ENCODE results near the gene ZNF213.
A peak's percentile ranks its signal among the peaks of the same experiment; 100 is the strongest.
"Not testable (repeated sequence)": the region's sequence is repeated elsewhere in the genome, so short reads cannot be mapped to it uniquely, and the experiment has no call there.

Gene ZNF213

DNA sequence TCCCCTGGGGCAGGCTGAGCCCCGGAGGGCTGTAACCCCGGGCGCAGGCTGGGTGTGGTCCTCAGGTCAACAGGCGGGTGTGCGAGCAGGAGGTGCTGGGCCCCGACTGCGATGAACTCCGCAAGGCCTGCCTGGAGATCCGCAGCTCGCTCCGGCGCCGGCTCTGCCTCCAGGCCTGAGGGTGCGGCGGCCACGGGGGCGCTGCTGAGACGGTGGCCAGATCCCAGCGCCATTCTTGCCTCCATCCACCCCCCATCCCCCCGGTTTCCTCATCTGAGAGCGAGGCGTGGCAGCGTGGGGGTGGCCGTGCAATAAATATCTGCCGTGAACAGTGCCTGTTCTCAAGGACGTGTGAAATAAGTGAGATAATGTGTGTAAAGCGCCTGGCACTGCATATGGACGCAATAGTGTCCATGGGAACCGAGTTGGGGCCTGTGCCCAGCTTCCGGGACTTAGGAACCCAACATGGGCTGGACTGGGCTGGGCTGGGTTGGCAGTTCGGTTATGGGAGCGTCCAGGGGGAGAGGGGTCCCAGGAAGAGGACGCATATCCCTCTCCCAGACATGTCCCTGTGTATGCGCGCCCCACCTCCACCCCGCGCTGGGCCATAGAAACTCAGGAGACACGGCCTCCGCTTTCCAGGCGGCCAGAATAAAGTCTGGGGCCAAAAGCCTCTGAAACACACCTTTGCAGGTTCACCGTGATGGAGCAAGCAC lies 15.0 kb downstream of the ZNF213 start:
- peak; percentile 63 to 68 for DNase-seq

GRCh38 chr16:3150346-3151218 lies 15.8 kb downstream of the ZNF213 start:
- DNase-seq: peak; percentile 99 to 100

- no peak for DNase-seq
Measured at GRCh38 chr16:3152027-3152276, 17.1 kb downstream of the ZNF213 start.

DNA sequence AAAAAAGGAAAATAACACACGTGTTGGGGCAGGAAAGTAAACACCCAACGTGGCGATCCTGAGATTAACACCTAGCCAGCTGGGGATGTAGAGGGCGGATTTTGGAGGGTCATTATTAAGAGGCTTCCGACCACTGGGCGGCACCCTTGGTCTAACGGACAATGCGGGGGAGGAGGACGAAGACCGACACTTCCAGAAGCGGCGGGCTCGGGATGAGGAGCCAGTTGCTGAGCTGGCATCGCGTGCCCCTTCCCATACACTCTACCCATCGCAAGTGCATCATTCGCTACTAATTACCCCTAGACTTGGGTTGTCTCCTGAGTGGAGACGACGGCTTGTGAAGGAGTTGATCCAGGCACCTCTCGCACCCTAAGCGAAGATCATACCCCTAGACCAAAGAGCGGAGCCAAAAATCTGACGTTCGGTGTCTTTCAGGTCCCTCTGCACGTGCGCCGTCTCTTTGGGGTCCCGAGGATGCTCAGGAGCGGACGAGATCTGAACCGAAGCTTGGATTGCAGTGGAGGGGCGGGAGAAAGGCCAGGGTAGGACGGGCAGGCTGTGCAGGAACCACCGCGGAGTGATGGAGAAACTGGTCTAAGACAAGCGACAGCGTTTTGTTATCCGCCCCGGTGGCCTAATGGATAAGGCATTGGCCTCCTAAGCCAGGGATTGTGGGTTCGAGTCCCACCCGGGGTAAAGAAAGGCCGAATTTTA lies 17.6 kb downstream of the ZNF213 start:
- DNase-seq: peak; percentile 47 to 53

GRCh38 chr16:3152991-3153368 lies 18.2 kb downstream of the ZNF213 start:
- no peak for DNase-seq

- DNase-seq: no peak
Measured at GRCh38 chr16:3155181-3155580, 20.4 kb downstream of the ZNF213 start.

DNA sequence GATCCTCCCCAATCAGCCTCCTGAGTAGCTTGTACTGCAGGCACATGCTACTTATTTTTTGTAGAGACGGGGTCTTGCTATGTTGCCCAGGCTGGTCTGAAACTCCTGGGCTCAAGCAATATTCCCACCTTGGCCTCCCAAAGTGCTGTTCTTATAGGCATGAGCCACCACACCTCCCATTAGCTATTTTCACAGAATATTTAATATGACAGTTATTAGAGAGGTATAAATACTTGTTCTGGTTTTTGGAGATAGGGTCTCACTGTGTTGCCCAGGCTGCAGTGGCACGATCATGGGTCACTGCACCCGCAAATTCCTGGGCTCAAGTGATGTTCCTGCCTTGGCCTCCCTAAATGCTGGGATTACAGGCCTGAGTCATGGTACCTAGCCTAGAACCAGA lies 21.1 kb downstream of the ZNF213 start:
- DNase-seq: no peak

DNA sequence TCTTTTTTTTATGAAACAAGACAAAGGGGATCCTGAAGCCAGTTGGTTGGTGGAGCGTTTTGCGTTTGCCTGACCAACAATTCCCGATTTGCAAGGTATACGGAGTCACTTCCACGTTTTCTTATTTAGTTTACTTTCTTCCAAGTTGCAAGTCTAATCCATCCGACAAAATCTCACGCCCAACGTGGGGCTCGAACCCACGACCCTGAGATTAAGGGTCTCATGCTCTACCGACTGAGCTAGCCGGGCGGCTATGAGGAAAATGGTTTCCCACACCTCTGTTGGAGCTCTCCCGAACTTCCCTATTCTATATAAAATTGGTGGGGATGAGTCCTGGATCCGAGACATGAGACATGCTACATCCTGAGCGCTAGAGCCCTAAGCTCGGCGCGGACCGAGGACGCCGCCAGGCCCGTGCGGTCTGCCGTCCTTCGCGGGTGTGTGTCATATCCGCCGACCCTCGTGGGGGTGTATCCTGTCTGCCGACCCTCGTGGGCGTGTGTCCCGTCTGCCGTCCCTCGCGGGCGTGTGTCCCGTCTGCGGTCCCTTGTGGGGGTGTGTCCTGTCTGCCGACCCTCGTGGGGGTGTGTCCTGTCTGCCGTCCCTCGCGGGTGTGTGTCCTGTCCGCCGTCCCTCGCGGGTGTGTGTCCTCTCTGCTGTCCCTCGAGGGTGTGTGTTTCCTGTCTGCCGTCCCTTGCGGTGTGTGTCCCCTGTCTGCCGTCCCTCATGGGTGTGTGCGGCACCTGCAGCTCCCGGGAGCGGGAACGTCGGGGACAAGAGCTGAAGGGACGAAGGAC lies 22.6 kb downstream of the ZNF213 start:
- DNase-seq: no peak

GRCh38 chr16:3158026-3158509 lies 23.2 kb downstream of the ZNF213 start:
- no peak for DNase-seq

GRCh38 chr16:3158510-3159314 lies 23.9 kb downstream of the ZNF213 start:
- peak; percentile 60 to 61 for DNase-seq

DNA sequence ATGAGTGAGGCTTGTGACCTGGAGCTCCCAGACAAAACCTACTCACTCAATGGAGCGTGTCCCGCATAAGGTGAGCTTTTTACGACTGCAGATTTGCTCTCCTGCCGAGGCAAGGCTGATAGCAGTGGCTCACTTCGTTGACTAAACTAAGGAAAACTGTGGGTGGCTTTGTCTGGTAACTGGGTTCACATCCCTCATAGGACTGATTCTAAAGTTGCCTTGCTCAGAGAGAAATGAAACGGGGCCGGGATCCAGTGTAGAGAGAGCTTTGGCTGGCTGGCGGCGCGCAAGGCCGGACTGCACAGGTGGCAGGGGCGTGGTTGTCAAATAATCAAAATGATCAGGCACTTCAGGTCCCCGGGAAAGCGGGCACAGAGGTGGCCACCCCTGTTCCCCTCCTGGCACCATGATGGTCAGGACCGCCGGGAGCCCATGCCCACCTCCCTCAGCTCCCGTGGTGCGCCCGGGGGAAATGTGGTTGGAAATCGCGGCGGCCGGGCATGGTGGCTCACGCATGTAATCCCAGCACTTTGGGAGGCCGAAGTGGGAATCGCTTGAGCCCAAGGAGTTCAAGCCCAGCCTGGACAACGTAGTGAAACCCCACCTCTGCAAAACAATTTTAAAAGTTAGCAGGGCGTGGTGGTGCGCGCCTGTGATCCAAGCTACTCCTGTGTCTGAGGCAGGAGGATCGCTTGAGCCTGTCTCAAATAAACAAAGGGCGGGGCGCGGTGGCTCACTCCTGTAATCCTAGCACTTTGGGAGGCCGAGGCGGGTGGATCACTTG lies 26.6 kb downstream of the ZNF213 start:
- no peak for DNase-seq

DNA sequence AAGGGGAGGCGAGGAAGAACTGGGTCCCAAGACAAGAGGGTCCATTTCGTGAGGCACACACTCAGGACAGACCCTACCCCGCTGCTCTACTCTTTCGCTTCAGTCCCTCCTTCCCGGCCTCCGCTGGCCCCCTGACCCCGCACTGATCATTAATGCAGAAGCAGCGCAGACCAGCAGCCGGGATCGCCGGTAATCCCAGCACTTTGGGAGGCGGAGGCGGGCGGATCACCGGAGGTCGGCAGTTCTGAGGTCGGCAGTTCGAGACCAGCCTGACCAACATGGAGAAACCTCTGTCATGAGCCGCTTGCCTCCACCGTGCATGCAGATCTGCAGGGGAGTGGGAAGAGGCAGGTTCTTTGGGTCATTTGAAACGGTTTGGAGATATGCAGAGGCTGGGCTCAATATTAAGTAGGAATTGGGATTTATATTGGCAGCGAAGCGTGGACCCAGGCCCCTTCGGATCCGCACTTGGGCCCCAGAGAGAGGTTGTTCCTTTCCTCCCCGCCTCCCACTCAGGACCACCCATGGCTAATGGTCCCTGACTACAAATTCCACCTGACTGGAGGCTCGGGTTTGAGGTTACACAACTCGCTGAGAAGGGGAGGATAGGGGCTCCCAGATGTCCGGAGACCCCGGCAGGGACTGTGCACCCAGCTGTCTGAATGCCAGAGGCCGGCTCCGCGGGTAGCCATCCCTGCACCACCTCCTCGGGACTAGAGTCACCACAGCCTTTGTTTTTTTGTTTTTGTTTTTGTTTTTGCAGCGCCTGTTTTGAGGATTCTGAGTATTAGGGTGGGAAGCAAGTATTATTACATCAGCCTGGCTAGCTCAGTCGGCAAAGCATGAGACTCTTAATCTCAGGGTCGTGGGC lies 29.5 kb downstream of the ZNF213 start:
- DNase-seq: no peak

DNA sequence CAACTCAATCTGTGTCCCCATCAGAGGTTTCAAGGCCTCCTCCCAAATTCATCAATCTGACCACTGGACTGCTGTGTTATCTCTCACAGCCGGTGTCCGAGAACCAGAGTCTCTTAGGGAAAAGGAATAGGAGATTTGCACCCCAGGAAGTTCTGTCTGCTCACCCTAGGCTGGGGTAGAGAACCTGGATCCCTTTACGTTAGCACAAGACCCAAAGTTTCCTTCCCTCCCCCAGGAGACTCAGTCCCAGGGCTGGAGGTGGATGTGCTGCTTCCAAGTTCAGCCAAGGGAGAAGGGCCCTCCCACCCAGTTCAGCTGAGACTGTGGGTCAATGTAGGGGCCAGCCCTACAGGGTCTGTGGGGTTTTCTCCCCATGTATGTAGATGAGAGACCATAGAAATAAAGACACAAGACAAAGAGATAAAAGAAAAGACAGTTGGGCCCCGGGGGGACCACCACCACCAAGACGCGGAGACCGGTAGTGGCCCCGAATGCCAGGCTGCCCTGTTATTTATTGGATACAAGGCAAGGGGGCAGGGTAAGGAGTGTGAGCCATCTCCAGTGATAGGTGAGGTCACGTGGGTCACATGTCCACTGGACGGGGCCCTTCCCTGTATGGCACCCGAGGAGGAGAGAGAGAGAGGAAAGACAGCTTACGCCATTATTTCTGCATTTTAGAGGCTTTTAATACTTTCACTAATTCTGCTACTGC lies 30.4 kb downstream of the ZNF213 start:
- no peak for DNase-seq

DNA sequence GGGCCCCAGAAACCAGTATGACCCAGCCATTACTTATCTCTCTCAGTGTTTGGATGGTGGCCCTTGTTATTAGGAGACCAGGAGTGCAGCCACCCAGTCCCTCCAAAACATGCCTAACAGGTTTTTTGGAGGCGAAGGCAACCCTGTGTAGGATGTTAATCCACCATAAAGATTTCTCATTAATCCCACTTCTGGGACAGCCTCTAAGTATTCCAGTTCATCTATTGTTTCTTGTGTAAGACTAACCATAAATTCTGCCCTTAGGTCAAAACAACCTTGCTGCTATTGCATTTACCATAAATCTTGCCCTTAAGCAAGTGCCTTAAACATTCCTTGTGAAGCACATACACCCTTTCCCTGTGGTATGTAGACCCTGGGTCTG lies 31.7 kb downstream of the ZNF213 start:
- DNase-seq: no peak

GRCh38 chr16:3168729-3169128 lies 33.9 kb downstream of the ZNF213 start:
- DNase-seq: not testable (repeated sequence)

DNA sequence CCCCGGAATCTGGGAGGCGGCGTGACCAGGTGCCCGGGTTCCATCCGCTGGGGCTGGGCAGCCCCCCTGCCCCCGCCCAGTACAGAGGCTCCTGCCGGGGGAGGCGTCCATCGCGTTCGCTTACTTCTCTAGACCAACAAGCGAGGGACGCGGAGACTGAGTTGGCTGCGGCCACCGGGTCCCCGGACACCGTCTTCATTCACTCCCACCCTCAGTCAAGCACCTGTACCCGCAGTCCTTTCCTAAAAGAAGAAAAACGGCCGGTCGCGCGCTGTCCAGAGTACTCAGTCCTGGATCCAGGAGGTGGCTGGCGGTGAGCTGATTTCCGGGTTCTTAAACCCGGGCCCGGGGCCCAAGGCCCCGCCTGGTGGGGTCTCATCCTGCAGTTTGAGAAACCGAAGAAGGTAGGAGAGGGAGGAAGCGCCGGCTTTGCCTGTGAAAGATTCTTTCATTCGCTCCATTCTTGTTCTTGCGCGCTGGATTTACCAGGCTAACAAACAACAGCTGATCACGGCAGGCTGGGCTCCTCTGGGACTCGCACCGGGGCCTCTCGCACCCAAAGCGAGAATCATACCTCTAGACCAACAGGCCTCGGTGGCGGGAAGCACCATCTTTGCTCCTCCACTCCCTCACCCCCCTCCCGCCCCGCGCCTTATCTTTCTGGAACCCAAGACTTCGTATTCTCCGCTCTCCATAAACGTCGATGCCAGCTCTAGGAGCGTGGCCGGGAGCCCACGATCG lies 35.8 kb downstream of the ZNF213 start:
- no peak for DNase-seq

- no peak for DNase-seq
Measured at GRCh38 chr16:3171181-3171854, 36.5 kb downstream of the ZNF213 start.
